Neural progenitor cell (in vitro differentiated cells): ENCODE measurements around the gene MTX1. TPM values are rescaled to one million over a fixed set of nuclear protein-coding genes. Genes with fewer than 3 reads are reported as not detected.
"Not testable (repeated sequence)": the region's sequence is repeated elsewhere in the genome, so short reads cannot be mapped to it uniquely, and the experiment has no call there.

Source experiments
- DNase-seq: peaks from one replicate; pipeline ENCODE4 v3.0.0-alpha.2; 2016; ENCODE audit warnings: low spot score
- H2AFZ ChIP-seq: fragments of 200-600 bp; sonication (generic); replicated peaks from 2 replicates; pipeline ENCODE4 v1.6.1; 2016; ENCODE audit warnings: antibody characterized with exemption
- H3F3A ChIP-seq: fragments of 200-600 bp; sonication (generic); 2 replicates; pipeline ENCODE4 v1.6.1; 2016; ENCODE audit warnings: antibody characterized with exemption, low read depth
- H3K27ac ChIP-seq: fragments of 200-600 bp; sonication (generic); 2 replicates; pipeline ENCODE4 v1.5.1; 2016; ENCODE audit warnings: mild to moderate bottlenecking
- H3K27me3 ChIP-seq: fragments of 200-600 bp; sonication (generic); 2 replicates; pipeline ENCODE4 v1.6.1; 2016; ENCODE audit warnings: mild to moderate bottlenecking, moderate library complexity
- H3K36me3 ChIP-seq: fragments of 200-600 bp; sonication (generic); 2 replicates; pipeline ENCODE4 v1.5.1; 2016
- H3K4me1 ChIP-seq: fragments of 200-600 bp; sonication (generic); 2 replicates; pipeline ENCODE4 v1.6.1; 2016; ENCODE audit warnings: mixed run types
- H3K4me2 ChIP-seq: fragments of 200-600 bp; sonication (generic); 2 replicates; pipeline ENCODE4 v1.6.1; 2016
- H3K4me3 ChIP-seq: fragments of 200-600 bp; sonication (generic); 2 replicates; pipeline ENCODE4 v1.5.1; 2016
- H3K79me2 ChIP-seq: fragments of 200-600 bp; sonication (generic); 2 replicates; pipeline ENCODE4 v1.6.1; 2016; ENCODE audit warnings: low read depth
- H3K9ac ChIP-seq: fragments of 200-600 bp; sonication (generic); 2 replicates; pipeline ENCODE4 v1.6.1; 2016
- H3K9me3 ChIP-seq: fragments of 200-600 bp; sonication (generic); 2 replicates; pipeline ENCODE4 v1.5.1; 2016; ENCODE audit warnings: low read depth
- H4K20me1 ChIP-seq: fragments of 200-600 bp; sonication (generic); 2 replicates; pipeline ENCODE4 v1.6.1; 2016; ENCODE audit warnings: low read depth
- H3K27ac Mint-ChIP-seq: 3 replicates; pipeline ENCODE4 v1.8.0; 2021; ENCODE audit warnings: mixed read lengths
- H3K27me3 Mint-ChIP-seq: 2 replicates; pipeline ENCODE4 v1.8.0; 2022; ENCODE audit warnings: low read depth, mild to moderate bottlenecking, inconsistent platforms, moderate library complexity, mixed read lengths; ENCODE audit not compliant: insufficient read depth
- H3K36me3 Mint-ChIP-seq: 3 replicates; pipeline ENCODE4 v1.8.0; 2021; ENCODE audit warnings: mixed read lengths
- H3K4me1 Mint-ChIP-seq: 3 replicates; pipeline ENCODE4 v1.8.0; 2021; ENCODE audit warnings: mixed read lengths
- H3K4me3 Mint-ChIP-seq: 3 replicates; pipeline ENCODE4 v1.8.0; 2021; ENCODE audit warnings: mild to moderate bottlenecking, moderate library complexity, mixed read lengths
- H3K9me3 Mint-ChIP-seq: 3 replicates; pipeline ENCODE4 v1.8.0; 2020; ENCODE audit warnings: mixed read lengths
- EZH2 ChIP-seq: fragments of 200-600 bp; sonication (generic); IDR thresholded peaks from 2 replicates; pipeline ENCODE4 v1.6.1; 2017; ENCODE audit warnings: antibody characterized with exemption, mild to moderate bottlenecking, moderate library complexity
- EZH2phosphoT487 ChIP-seq: fragments of 200-600 bp; sonication (generic); IDR thresholded peaks from 2 replicates; pipeline ENCODE4 v1.6.1; 2017; ENCODE audit warnings: antibody characterized with exemption
- total RNA-seq: library from RNA; depleted of rRNA; stranded (reverse); fragments of >200 nt; gene quantifications from 2 replicates; pipeline ENCODE4 v1.2.3, GENCODE V29; 2015; ENCODE audit warnings: low replicate concordance
- TF ChIP-seq, protein P1 (sequence below): fragments of 200-600 bp; sonication (generic); IDR thresholded peaks from 2 replicates; pipeline ENCODE4 v1.5.1; 2017; ENCODE audit warnings: antibody characterized with exemption, mild to moderate bottlenecking

Gene MTX1
- total RNA-seq, 1 donor from 2014 or later = 25.6 TPM

DNA sequence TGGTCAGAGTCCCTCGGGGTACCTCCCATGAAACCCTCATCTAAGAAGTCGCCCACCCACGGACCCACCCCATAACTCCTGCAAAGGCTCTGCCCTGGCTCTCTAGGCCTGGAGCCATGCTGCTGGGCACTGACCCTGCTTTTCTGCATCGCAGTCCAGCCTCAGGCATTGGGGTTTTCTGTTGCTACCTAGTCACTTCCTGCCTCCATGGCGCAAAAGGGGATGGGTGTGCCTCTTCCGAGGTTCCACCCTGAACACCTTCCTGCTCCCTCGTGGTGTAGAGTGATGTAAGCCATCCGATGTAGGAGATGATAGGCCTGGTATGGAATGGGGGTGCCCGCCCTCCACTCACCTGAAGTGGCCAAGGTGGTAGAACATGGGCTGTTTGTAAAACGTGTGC, 6.2 kb downstream of the MTX1 start:
- not testable (repeated sequence) for H3F3A ChIP-seq, H3K4me3 ChIP-seq, H3K79me2 ChIP-seq, H3K27ac ChIP-seq, H3K9ac ChIP-seq, H3K27ac Mint-ChIP-seq, H3K4me1 ChIP-seq, H2AFZ ChIP-seq, H3K36me3 ChIP-seq, H3K27me3 ChIP-seq, H3K27me3 Mint-ChIP-seq, H3K9me3 ChIP-seq, H3K4me2 ChIP-seq, DNase-seq, H3K9me3 Mint-ChIP-seq, H3K4me3 Mint-ChIP-seq, H3K36me3 Mint-ChIP-seq, H4K20me1 ChIP-seq
- H3K4me1 Mint-ChIP-seq = peaks cover 19% of the 10 kb centered on the region

DNA sequence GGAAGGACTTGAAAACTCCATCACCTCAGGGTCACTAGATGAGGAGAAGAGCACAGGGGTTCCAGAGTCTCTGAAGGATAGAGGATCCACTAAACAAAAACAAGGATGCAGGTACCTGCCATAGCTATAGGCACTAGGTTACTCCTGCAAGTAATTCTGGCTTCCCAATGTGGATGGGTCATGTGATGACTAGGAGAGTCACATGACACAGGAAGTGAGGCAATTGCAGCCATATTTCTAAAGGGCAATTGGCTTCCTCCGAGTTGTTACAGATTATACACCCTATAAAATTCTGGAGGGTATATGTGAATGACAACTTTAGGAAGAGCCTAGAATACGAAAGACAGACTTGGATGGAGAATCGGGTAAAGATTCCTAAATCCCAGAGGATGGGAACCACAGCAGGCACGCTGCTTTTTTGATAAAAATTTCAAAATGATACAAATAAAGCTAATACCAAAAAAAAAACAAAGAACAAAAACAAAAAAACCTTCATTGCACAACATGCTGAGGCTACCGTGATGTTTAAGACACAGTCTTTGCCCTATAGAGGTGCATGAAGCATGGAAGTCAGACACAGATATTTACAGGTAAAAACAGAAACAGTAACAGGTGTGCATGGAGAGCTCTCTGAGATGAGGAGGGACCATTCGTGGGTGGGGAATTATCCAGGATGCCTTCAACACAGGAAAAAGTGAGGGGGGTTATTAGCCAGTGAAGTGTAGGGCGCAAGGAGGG, 10.5 kb downstream of the MTX1 start:
- peaks cover 27% of the 10 kb centered on the region for H3F3A ChIP-seq
- H3K9me3 Mint-ChIP-seq = no peaks in the 10 kb centered on the region
- peak overlapping the region; percentile 34 for H3K4me3 ChIP-seq
- peak overlapping the region; percentile 65 for H2AFZ ChIP-seq
- H3K27me3 Mint-ChIP-seq = no peaks in the 10 kb centered on the region
- no peaks in the 10 kb centered on the region for H3K4me1 ChIP-seq
- no peaks in the 10 kb centered on the region for H3K79me2 ChIP-seq
- H3K9me3 ChIP-seq = no peaks in the 10 kb centered on the region
- H3K4me2 ChIP-seq = peak overlapping the region; percentile 65
- no peak overlapping the region for H3K27ac ChIP-seq
- no peaks in the 10 kb centered on the region for H3K27me3 ChIP-seq
- DNase-seq = peak; percentile 78
- H3K9ac ChIP-seq = no peak overlapping the region
- H3K4me3 Mint-ChIP-seq = peak overlapping the region; percentile 24
- no peaks in the 10 kb centered on the region for H3K36me3 ChIP-seq
- H3K4me1 Mint-ChIP-seq = peaks cover 10% of the 10 kb centered on the region
- TF ChIP-seq, protein P1, sequence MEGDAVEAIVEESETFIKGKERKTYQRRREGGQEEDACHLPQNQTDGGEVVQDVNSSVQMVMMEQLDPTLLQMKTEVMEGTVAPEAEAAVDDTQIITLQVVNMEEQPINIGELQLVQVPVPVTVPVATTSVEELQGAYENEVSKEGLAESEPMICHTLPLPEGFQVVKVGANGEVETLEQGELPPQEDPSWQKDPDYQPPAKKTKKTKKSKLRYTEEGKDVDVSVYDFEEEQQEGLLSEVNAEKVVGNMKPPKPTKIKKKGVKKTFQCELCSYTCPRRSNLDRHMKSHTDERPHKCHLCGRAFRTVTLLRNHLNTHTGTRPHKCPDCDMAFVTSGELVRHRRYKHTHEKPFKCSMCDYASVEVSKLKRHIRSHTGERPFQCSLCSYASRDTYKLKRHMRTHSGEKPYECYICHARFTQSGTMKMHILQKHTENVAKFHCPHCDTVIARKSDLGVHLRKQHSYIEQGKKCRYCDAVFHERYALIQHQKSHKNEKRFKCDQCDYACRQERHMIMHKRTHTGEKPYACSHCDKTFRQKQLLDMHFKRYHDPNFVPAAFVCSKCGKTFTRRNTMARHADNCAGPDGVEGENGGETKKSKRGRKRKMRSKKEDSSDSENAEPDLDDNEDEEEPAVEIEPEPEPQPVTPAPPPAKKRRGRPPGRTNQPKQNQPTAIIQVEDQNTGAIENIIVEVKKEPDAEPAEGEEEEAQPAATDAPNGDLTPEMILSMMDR = no peak
- no peak for TF ChIP-seq EZH2
- no peak for TF ChIP-seq EZH2phosphoT487
- H3K36me3 Mint-ChIP-seq = peaks cover 14% of the 10 kb centered on the region
- no peaks in the 10 kb centered on the region for H4K20me1 ChIP-seq
- peak overlapping the region; percentile 11 for H3K27ac Mint-ChIP-seq

DNA sequence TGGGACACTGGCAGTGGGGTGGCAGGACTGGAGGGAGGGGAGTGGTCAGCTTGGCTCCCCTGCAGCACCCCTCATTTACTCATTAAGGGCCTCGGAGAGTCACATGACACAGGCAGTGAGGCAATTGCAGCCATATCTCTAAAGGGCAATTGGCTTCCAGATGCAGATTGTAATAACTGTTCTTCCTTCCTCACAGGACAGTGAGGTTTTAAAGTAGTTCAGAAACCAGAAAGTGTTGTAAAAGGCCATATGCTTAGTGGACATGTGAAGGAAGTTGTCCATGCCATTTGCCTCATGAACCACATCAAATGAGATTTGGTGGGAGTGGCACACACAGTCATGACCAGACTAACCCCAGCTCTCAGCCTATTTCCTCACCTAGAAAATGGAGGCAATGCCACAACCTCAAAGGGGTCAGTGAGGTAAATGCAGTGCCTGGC, 11.1 kb downstream of the MTX1 start:
- Histone ChIP-seq H3K9ac (no peak overlapping the region), H3F3A (peaks cover 33% of the 10 kb centered on the region), H3K79me2 (peaks cover under 1% of the 10 kb centered on the region), H3K9me3 (no peaks in the 10 kb centered on the region), H3K4me2 (peak overlapping the region; percentile 65), H4K20me1 (no peaks in the 10 kb centered on the region), H3K4me1 (no peaks in the 10 kb centered on the region), H2AFZ (peak overlapping the region; percentile 65), H3K27ac (no peak overlapping the region), H3K36me3 (no peaks in the 10 kb centered on the region), H3K4me3 (peak overlapping the region; percentile 34), H3K27me3 (no peaks in the 10 kb centered on the region)
- H3K27me3 Mint-ChIP-seq = no peaks in the 10 kb centered on the region
- no peaks in the 10 kb centered on the region for H3K9me3 Mint-ChIP-seq
- no peak for TF ChIP-seq EZH2phosphoT487
- TF ChIP-seq, protein P1 = no peak
- TF ChIP-seq EZH2 = no peak
- peak overlapping the region; percentile 11 for H3K27ac Mint-ChIP-seq
- peak; percentile 50 for DNase-seq
- peaks cover 16% of the 10 kb centered on the region for H3K36me3 Mint-ChIP-seq
- H3K4me3 Mint-ChIP-seq = peak overlapping the region; percentile 3
- H3K4me1 Mint-ChIP-seq = peaks cover 14% of the 10 kb centered on the region

GRCh38 chr1:155220211-155220965, 11.9 kb downstream of the MTX1 start:
- not testable (repeated sequence) for H3K79me2 ChIP-seq, DNase-seq, H3K36me3 ChIP-seq, H3K4me3 Mint-ChIP-seq, H3K9me3 Mint-ChIP-seq, H3K27me3 Mint-ChIP-seq, H4K20me1 ChIP-seq, H3K4me3 ChIP-seq, H3K9ac ChIP-seq, H3K4me1 ChIP-seq, H3K27me3 ChIP-seq, H3K9me3 ChIP-seq, H3K4me2 ChIP-seq, H3K27ac ChIP-seq, H3K27ac Mint-ChIP-seq
- H3F3A ChIP-seq = peaks cover 38% of the 10 kb centered on the region
- H3K4me1 Mint-ChIP-seq = peaks cover 22% of the 10 kb centered on the region
- H3K36me3 Mint-ChIP-seq = peaks cover 16% of the 10 kb centered on the region
- peak overlapping the region; percentile 65 for H2AFZ ChIP-seq
